Measurements from ENCODE around the gene RTN4.

RTN4 gene

GRCh38 chr2:55029098-55029497 lies 21.2 kb downstream of the RTN4 start:
- no peak for TF ChIP-seq CTCF (IDR thresholded peaks at IDR 0.05; ENCODE audit: insufficient read depth, low read length, poor library complexity, severe bottlenecking)
- DNase-seq (ENCODE audit: extremely low read depth, insufficient read length): no peak
- Histone ChIP-seq H3K36me3 (ENCODE audit: control insufficient read depth, insufficient read depth, low read length) (no peaks in the 10 kb centered on the region), H3K27me3 (replicated peaks; ENCODE audit: control insufficient read depth, insufficient read depth, low read length) (no peaks in the 10 kb centered on the region), H3K4me3 (replicated peaks; ENCODE audit: low read depth, low read length) (no peak overlapping the region)

GRCh38 chr2:55027226-55027625 lies 23.0 kb downstream of the RTN4 start:
- H3K4me3 ChIP-seq (replicated peaks; ENCODE audit: low read depth, low read length): no peak overlapping the region
- DNase-seq (ENCODE audit: extremely low read depth, insufficient read length): no peak
- no peak for TF ChIP-seq CTCF (IDR thresholded peaks at IDR 0.05; ENCODE audit: insufficient read depth, low read length, poor library complexity, severe bottlenecking)
- H3K27me3 ChIP-seq (replicated peaks; ENCODE audit: control insufficient read depth, insufficient read depth, low read length): no peaks in the 10 kb centered on the region
- no peaks in the 10 kb centered on the region for H3K36me3 ChIP-seq (ENCODE audit: control insufficient read depth, insufficient read depth, low read length)

- Histone ChIP-seq H3K36me3 (ENCODE audit: control insufficient read depth, insufficient read depth, low read length) (no peaks in the 10 kb centered on the region), H3K4me3 (replicated peaks; ENCODE audit: low read depth, low read length) (peak overlapping the region; percentile 10; the same call in 1 of the 2 replicates), H3K27me3 (replicated peaks; ENCODE audit: control insufficient read depth, insufficient read depth, low read length) (no peaks in the 10 kb centered on the region)
- DNase-seq (ENCODE audit: extremely low read depth, insufficient read length): no peak
- no peak for TF ChIP-seq CTCF (IDR thresholded peaks at IDR 0.05; ENCODE audit: insufficient read depth, low read length, poor library complexity, severe bottlenecking)
Observed at GRCh38 chr2:55026202-55026601, 24.0 kb downstream of the RTN4 start.

- no peak for TF ChIP-seq CTCF (IDR thresholded peaks at IDR 0.05; ENCODE audit: insufficient read depth, low read length, poor library complexity, severe bottlenecking)
- H3K4me3 ChIP-seq (replicated peaks; ENCODE audit: low read depth, low read length): peak overlapping the region; percentile 50
Observed at GRCh38 chr2:55025627-55026026, 24.6 kb downstream of the RTN4 start.

GRCh38 chr2:55025082-55025481 lies 25.2 kb downstream of the RTN4 start:
- H3K36me3 ChIP-seq (ENCODE audit: control insufficient read depth, insufficient read depth, low read length): no peaks in the 10 kb centered on the region
- H3K27me3 ChIP-seq (replicated peaks; ENCODE audit: control insufficient read depth, insufficient read depth, low read length): no peaks in the 10 kb centered on the region
- TF ChIP-seq CTCF (IDR thresholded peaks at IDR 0.05; ENCODE audit: insufficient read depth, low read length, poor library complexity, severe bottlenecking): no peak
- peak overlapping the region; percentile 50; the same call in 1 of the 2 replicates for H3K4me3 ChIP-seq (replicated peaks; ENCODE audit: low read depth, low read length)
- peak; percentile 38 for DNase-seq (ENCODE audit: extremely low read depth, insufficient read length)

More at GRCh38 chr2:55025627-55026026, 24.6 kb downstream of the RTN4 start:
- H3K27me3 ChIP-seq (replicated peaks; ENCODE audit: control insufficient read depth, insufficient read depth, low read length): no peaks in the 10 kb centered on the region
- H3K36me3 ChIP-seq (ENCODE audit: control insufficient read depth, insufficient read depth, low read length): no peaks in the 10 kb centered on the region
- peak; percentile 17 for DNase-seq (ENCODE audit: extremely low read depth, insufficient read length)

- DNase-seq (ENCODE audit: extremely low read depth, insufficient read length): no peak
- no peak for TF ChIP-seq CTCF (IDR thresholded peaks at IDR 0.05; ENCODE audit: insufficient read depth, low read length, poor library complexity, severe bottlenecking)
- no peaks in the 10 kb centered on the region for H3K27me3 ChIP-seq (replicated peaks; ENCODE audit: control insufficient read depth, insufficient read depth, low read length)
- no peaks in the 10 kb centered on the region for H3K36me3 ChIP-seq (ENCODE audit: control insufficient read depth, insufficient read depth, low read length)
- no peak overlapping the region for H3K4me3 ChIP-seq (replicated peaks; ENCODE audit: low read depth, low read length)
Observed at GRCh38 chr2:55022476-55022875, 27.8 kb downstream of the RTN4 start.

Measured in GM06990 (cell line).